ENCODE measurements around the gene STXBP5.
A peak's percentile ranks its signal among the peaks of the same experiment; 100 is the strongest.

The STXBP5 gene

DNA sequence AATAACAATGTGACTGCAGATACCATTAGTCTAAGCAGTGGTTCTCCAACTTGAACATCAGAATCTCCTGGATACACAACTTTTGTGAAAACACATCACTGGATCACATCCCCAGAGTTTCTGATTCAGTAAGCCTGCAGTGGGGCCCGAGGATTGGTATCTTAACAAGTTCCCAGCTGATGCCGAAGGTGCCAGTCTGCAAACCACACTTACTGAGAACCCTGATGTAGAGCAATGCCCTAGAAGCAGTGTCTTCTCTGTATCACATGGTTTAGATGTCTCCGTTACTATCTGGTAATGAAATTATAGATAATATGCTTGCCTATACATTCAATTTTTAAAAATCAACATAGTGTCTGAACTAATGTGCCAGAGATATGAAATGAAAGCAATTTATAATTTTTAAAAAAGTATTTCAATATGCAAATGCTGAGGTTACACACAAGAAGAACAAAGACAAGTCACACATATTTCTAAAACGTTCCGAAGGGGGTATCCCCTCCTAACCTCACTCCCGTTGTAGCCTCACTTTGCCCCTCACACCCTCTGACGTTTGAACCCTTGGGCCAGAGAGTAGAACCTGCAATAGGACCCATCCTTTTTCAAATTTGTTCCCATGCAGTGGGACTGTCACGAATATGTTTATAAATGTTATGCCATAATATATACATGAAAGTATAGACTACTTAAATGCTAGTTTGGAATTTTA is 188.9 kb downstream of the STXBP5 start:
- DNase-seq (ENCODE audit: low spot score in 2 of 2) (no peak), ATAC-seq (replicated peaks; ENCODE audit: extremely low read depth, poor library complexity, severe bottlenecking) (peak; percentile 52)
- H3K4me1 Mint-ChIP-seq = peaks cover 12% of the 10 kb centered on the region
- peak overlapping the region; percentile 9 for H3K27ac Mint-ChIP-seq (ENCODE audit: low read depth)
- H3K4me3 Mint-ChIP-seq = no peak overlapping the region
- H3K27me3 Mint-ChIP-seq = no peaks in the 10 kb centered on the region
- H3K9me3 Mint-ChIP-seq = no peaks in the 10 kb centered on the region
- H3K36me3 Mint-ChIP-seq (ENCODE audit: insufficient read depth) = peaks cover 4% of the 10 kb centered on the region

DNA sequence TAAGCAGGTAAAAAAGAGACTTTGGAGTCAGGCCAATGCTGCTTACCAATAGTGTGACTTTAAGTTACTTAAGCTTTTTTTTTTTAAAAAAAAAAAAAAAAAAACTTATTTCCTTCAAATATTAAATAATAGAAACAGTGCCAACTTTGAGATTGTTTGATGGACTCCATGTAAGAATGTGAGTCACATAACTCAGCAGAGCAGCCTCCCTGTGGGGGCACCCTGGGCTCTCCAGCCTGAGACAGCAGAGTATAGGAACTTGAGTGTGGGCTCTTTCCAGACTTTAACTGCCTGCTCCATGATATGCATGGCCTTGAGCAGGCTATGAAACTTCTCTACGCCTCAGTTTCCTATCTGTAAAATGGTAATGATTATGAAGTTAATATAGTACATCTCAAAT is 190.9 kb downstream of the STXBP5 start:
- Mint-ChIP-seq H3K9me3 (no peaks in the 10 kb centered on the region), H3K27ac (ENCODE audit: low read depth) (no peak overlapping the region), H3K4me1 (peaks cover 12% of the 10 kb centered on the region), H3K36me3 (ENCODE audit: insufficient read depth) (peaks cover 4% of the 10 kb centered on the region), H3K4me3 (no peak overlapping the region), H3K27me3 (no peaks in the 10 kb centered on the region)
- ATAC-seq (replicated peaks; ENCODE audit: extremely low read depth, poor library complexity, severe bottlenecking) = no peak
- no peak for DNase-seq (ENCODE audit: low spot score in 2 of 2)

DNA sequence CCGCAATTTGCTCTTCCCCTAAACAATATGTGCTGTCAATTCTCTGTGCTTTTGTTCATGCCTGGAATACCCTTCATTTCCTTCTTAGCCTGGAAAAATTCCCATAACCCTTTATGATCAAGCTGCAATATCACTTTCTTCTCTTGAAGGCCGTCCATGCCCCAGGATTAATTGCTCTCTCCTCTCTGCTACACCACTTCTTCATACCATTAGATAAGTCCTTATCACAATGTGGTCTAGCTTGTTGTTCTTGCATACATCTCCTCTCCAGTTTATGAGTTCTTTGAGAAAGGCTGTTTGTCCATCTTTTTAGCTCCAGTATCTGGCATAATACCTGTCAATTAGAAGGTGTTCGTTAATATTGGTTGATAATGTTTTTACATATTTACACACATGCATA is 193.1 kb downstream of the STXBP5 start:
- H3K27ac Mint-ChIP-seq (ENCODE audit: low read depth) = no peak overlapping the region
- no peak overlapping the region for H3K4me3 Mint-ChIP-seq
- no peak for ATAC-seq (replicated peaks; ENCODE audit: extremely low read depth, poor library complexity, severe bottlenecking)
- no peak for DNase-seq (ENCODE audit: low spot score in 2 of 2)
- no peaks in the 10 kb centered on the region for H3K27me3 Mint-ChIP-seq
- H3K4me1 Mint-ChIP-seq = peaks cover 6% of the 10 kb centered on the region
- peaks cover 4% of the 10 kb centered on the region for H3K36me3 Mint-ChIP-seq (ENCODE audit: insufficient read depth)
- H3K9me3 Mint-ChIP-seq = peaks cover 6% of the 10 kb centered on the region

DNA sequence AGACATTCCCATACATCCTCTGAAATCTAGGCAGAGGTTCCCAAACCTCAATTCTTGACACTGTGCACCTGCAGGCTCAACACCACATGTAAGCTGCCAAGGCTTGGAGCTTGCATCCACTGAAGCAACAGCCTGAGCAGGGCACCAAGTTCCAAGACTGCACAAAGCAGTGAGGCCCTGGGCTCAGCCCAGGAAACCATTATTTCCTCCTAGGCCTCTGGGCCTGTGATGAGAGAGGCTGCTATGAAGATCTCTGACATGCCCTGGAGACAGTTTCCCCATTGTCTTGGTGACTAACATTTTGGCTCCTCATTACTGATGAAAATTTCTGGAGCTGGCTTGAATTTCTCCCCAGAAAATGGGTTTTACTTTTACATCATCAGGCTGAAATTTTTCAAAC is 196.8 kb downstream of the STXBP5 start:
- Mint-ChIP-seq H3K4me1 (no peaks in the 10 kb centered on the region), H3K27ac (ENCODE audit: low read depth) (no peak overlapping the region), H3K4me3 (no peak overlapping the region), H3K27me3 (no peaks in the 10 kb centered on the region), H3K9me3 (peaks cover 12% of the 10 kb centered on the region), H3K36me3 (ENCODE audit: insufficient read depth) (peaks cover 2% of the 10 kb centered on the region)
- DNase-seq (ENCODE audit: low spot score in 2 of 2) (no peak), ATAC-seq (replicated peaks; ENCODE audit: extremely low read depth, poor library complexity, severe bottlenecking) (no peak)

DNA sequence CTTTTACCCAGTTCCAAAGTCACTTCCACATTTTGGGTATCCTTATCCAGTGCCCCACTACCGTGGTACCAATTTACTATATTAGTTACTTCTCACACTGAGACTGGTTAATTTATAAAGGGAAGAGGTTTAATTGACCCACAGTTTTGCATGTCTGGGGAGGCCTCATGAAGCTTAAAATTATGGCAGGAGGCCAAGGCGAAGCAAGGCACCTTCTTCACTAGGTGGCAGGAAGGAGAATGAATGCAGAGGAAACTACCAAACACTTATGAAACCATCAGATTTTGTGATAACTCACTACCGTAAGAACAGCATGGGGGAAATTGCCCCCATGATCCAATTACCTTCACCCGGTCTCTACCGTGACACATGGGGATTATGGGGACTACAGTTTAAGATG is 197.6 kb downstream of the STXBP5 start:
- Mint-ChIP-seq H3K4me3 (no peak overlapping the region), H3K36me3 (ENCODE audit: insufficient read depth) (peaks cover 2% of the 10 kb centered on the region), H3K4me1 (no peaks in the 10 kb centered on the region), H3K27me3 (no peaks in the 10 kb centered on the region), H3K27ac (ENCODE audit: low read depth) (no peak overlapping the region), H3K9me3 (peaks cover 12% of the 10 kb centered on the region)
- DNase-seq (ENCODE audit: low spot score in 2 of 2) (no peak), ATAC-seq (replicated peaks; ENCODE audit: extremely low read depth, poor library complexity, severe bottlenecking) (no peak)

DNA sequence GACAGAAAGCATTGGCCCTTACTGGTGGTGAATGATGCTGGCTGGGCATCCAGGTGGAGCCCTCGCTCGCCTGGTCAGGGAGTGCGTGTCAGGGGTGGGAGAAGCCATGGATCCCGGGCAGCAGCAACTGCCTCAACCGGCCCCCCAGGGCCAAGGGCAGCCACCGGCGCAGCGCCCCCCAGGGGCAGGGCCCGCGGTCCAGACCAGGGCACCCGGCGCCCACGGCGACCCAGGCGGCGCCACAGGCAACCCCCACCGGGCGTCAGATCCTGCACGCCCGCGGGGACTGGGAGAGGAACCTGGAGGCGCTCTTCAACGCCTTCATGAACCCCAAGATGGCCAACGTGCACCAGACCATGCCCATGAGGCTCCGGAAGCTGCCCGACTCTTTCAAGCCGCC is 202.6 kb downstream of the STXBP5 start:
- DNase-seq (ENCODE audit: low spot score in 2 of 2) (no peak), ATAC-seq (replicated peaks; ENCODE audit: extremely low read depth, poor library complexity, severe bottlenecking) (no peak)
- Mint-ChIP-seq H3K27ac (ENCODE audit: low read depth) (no peak overlapping the region), H3K4me1 (no peaks in the 10 kb centered on the region), H3K9me3 (peaks cover 6% of the 10 kb centered on the region), H3K4me3 (no peak overlapping the region), H3K36me3 (ENCODE audit: insufficient read depth) (peaks cover 2% of the 10 kb centered on the region), H3K27me3 (peaks cover 33% of the 10 kb centered on the region)

DNA sequence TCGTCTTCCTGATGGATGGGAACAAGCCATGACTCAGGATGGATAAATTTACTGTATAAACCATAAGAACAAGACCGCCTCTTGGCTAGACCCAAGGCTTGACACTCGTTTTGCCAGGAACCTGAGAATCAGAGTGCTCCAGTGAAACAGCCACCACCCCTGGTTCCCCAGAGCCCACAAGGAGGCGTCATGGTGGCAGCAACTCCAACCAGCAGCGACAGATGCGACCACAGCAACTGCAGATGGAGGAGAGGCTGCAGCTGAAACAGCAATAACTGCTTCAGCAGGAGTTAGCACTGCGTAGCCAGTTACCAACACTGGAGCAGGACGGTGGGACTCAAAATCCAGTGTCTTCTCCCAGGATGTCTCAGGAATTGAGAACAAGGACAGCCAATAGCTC is 203.4 kb downstream of the STXBP5 start:
- no peak for DNase-seq (ENCODE audit: low spot score in 2 of 2)
- Mint-ChIP-seq H3K4me3 (no peak overlapping the region), H3K27ac (ENCODE audit: low read depth) (no peak overlapping the region), H3K9me3 (peaks cover 6% of the 10 kb centered on the region), H3K36me3 (ENCODE audit: insufficient read depth) (peaks cover 2% of the 10 kb centered on the region), H3K4me1 (no peaks in the 10 kb centered on the region), H3K27me3 (peaks cover 41% of the 10 kb centered on the region)
- ATAC-seq (replicated peaks; ENCODE audit: extremely low read depth, poor library complexity, severe bottlenecking) = no peak

DNA sequence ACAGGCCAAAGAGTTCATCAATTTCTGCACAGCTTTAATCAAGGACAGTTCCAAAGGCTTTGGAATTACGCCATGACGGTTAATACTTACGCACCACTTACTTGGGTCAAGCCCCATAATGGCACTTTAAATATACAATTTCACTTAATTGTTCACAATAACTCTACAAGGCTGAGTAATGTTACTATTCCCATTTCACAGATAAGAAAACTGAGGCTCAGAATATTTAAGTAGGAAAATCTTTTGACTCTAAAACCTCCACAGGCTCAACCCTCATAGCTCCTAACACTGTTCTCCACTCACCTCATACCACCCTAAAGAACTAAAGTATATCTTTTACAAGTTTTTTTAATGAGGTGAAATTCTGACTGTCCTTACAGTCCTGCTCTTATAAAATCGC is 212.4 kb downstream of the STXBP5 start:
- no peaks in the 10 kb centered on the region for H3K9me3 Mint-ChIP-seq
- H3K27me3 Mint-ChIP-seq = peaks cover 19% of the 10 kb centered on the region
- no peak overlapping the region for H3K27ac Mint-ChIP-seq (ENCODE audit: low read depth)
- H3K4me1 Mint-ChIP-seq = no peaks in the 10 kb centered on the region
- no peaks in the 10 kb centered on the region for H3K36me3 Mint-ChIP-seq (ENCODE audit: insufficient read depth)
- H3K4me3 Mint-ChIP-seq = no peak overlapping the region
- no peak for DNase-seq (ENCODE audit: low spot score in 2 of 2)
- no peak for ATAC-seq (replicated peaks; ENCODE audit: extremely low read depth, poor library complexity, severe bottlenecking)

DNA sequence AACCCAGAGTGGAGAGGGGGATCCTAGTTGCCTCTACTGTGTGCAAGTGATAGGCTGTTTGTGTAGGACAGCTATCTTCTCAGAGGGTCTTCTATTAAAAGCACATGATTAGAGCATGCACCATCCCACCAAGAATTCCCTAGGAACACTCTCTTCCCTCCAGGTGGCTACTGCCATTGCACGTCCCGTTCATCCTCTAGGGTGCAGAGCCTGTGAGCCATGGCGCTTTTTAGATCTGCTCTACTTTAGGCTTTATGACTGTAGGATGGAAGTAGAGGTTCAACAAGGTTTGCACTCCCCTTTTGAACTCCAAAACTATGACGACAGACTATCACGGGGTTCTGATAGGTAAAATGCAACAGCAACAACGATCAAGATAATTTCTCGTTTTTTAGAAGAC is 213.7 kb downstream of the STXBP5 start:
- DNase-seq (ENCODE audit: low spot score in 2 of 2) = no peak
- no peak for ATAC-seq (replicated peaks; ENCODE audit: extremely low read depth, poor library complexity, severe bottlenecking)
- H3K4me3 Mint-ChIP-seq = no peak overlapping the region
- peaks cover 7% of the 10 kb centered on the region for H3K27me3 Mint-ChIP-seq
- no peaks in the 10 kb centered on the region for H3K4me1 Mint-ChIP-seq
- H3K27ac Mint-ChIP-seq (ENCODE audit: low read depth) = no peak overlapping the region
- H3K36me3 Mint-ChIP-seq (ENCODE audit: insufficient read depth) = no peaks in the 10 kb centered on the region
- no peaks in the 10 kb centered on the region for H3K9me3 Mint-ChIP-seq

DNA sequence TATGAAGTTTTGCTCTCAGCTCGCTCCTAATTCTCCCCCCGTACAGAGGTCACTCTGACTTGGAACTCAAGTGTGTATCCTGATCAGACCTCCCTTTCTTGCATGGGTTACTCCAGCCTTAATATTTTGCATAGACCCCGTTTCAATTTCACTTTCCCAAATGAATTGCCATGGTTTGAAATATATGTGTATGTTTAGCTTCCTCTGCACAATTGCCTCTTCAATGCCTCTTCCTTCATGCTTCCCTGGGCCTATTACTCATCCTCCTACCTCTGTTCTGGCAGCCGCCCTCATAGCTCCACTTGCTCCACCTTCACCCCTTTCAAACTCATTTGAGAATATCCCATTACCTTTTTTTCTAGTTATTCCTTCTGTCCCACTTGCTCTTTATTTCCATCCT is 214.3 kb downstream of the STXBP5 start:
- H3K4me1 Mint-ChIP-seq = no peaks in the 10 kb centered on the region
- ATAC-seq (replicated peaks; ENCODE audit: extremely low read depth, poor library complexity, severe bottlenecking) (no peak), DNase-seq (ENCODE audit: low spot score in 2 of 2) (no peak)
- no peaks in the 10 kb centered on the region for H3K9me3 Mint-ChIP-seq
- no peaks in the 10 kb centered on the region for H3K36me3 Mint-ChIP-seq (ENCODE audit: insufficient read depth)
- peaks cover 7% of the 10 kb centered on the region for H3K27me3 Mint-ChIP-seq
- H3K4me3 Mint-ChIP-seq = no peak overlapping the region
- H3K27ac Mint-ChIP-seq (ENCODE audit: low read depth) = no peak overlapping the region

DNA sequence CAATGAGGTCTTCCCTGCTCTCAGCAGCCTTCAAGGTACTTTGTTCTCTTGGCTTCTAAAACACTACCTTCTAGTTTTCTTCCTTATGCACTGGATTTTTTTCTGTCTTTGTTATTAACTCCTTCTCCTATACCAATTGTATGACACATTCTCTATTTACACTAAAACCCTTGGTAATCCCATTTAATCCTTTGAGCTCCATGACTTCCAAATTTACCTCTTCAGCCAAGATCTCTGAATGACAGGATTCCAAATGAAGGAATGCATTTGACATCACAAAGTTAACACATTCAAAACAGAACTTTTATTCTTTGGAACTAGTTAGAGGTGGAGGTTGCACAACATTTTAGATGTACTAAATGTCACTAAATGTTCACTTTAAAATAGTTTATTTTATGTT is 217.7 kb downstream of the STXBP5 start:
- H3K27ac Mint-ChIP-seq (ENCODE audit: low read depth) = no peak overlapping the region
- no peaks in the 10 kb centered on the region for H3K4me1 Mint-ChIP-seq
- no peaks in the 10 kb centered on the region for H3K36me3 Mint-ChIP-seq (ENCODE audit: insufficient read depth)
- no peak overlapping the region for H3K4me3 Mint-ChIP-seq
- DNase-seq (ENCODE audit: low spot score in 2 of 2) (no peak), ATAC-seq (replicated peaks; ENCODE audit: extremely low read depth, poor library complexity, severe bottlenecking) (no peak)
- H3K9me3 Mint-ChIP-seq = no peaks in the 10 kb centered on the region
- peaks cover 7% of the 10 kb centered on the region for H3K27me3 Mint-ChIP-seq

DNA sequence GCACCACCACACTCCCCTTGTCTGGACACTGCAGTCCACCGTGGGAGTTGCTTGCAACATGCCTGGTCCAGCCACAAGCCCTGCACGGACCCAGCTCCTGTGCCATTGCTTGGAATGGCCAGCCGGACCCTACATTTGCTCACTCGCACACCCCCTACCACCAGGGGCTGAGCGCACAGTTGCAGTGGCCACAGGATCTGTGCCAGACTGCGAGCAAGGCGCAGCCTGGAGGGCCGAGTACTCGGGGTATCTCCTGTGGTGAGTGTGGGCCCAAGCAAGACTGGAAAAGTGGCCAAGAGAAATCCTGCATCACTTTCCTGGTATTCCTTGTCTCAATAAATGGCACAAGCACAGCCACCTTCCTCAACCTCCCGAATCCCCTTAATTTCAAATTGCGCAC is 218.9 kb downstream of the STXBP5 start:
- DNase-seq (ENCODE audit: low spot score in 2 of 2) (no peak), ATAC-seq (replicated peaks; ENCODE audit: extremely low read depth, poor library complexity, severe bottlenecking) (no peak)
- Mint-ChIP-seq H3K27me3 (peaks cover 7% of the 10 kb centered on the region), H3K9me3 (no peaks in the 10 kb centered on the region), H3K36me3 (ENCODE audit: insufficient read depth) (no peaks in the 10 kb centered on the region), H3K4me1 (no peaks in the 10 kb centered on the region), H3K4me3 (no peak overlapping the region), H3K27ac (ENCODE audit: low read depth) (no peak overlapping the region)

DNA sequence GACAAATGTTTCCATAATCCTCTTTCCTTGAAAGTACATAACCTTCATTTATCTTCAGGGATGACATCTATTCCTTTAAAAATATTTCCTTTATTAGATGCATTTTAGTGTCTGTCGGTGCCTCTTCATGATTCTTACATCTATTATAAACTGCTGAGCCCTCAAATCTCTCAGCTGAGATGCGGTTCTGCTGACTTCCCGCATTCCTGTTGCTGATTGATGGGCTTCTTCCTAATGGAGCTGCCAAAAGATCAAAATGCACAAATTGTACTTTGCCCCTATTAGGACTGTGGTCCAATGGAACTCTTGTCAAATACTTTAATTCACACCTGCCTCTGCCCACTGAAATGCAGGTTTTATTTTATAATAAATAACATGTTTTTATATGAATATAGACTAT is 225.6 kb downstream of the STXBP5 start:
- Mint-ChIP-seq H3K4me3 (no peak overlapping the region), H3K9me3 (no peaks in the 10 kb centered on the region), H3K36me3 (ENCODE audit: insufficient read depth) (no peaks in the 10 kb centered on the region), H3K27ac (ENCODE audit: low read depth) (no peak overlapping the region), H3K4me1 (no peaks in the 10 kb centered on the region), H3K27me3 (no peaks in the 10 kb centered on the region)
- DNase-seq (ENCODE audit: low spot score in 2 of 2) (no peak), ATAC-seq (replicated peaks; ENCODE audit: extremely low read depth, poor library complexity, severe bottlenecking) (no peak)

DNA sequence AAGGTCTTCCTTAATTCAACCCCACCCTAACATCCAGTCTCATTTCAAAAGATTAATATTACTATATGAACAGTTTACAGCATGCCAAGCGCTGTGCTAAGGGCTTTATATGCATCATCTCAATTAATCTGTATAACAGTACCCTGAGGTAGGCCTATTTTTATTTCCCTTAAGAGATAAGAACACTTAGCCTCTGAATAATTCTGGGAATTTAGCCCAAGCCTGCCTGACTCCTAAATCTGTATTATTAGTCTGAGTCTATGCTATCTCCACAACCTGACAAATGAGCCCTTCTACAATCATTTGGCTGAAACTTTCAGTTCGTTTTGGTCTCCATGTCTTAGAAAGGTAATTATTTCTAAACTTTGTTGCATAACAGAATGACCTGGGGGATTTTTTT is 226.6 kb downstream of the STXBP5 start:
- DNase-seq (ENCODE audit: low spot score in 2 of 2) = no peak
- Mint-ChIP-seq H3K4me1 (no peaks in the 10 kb centered on the region), H3K9me3 (no peaks in the 10 kb centered on the region), H3K4me3 (no peak overlapping the region), H3K27me3 (no peaks in the 10 kb centered on the region), H3K36me3 (ENCODE audit: insufficient read depth) (no peaks in the 10 kb centered on the region), H3K27ac (ENCODE audit: low read depth) (no peak overlapping the region)
- no peak for ATAC-seq (replicated peaks; ENCODE audit: extremely low read depth, poor library complexity, severe bottlenecking)
